Measurements from ENCODE around the gene FAF1.

The FAF1 gene

DNA sequence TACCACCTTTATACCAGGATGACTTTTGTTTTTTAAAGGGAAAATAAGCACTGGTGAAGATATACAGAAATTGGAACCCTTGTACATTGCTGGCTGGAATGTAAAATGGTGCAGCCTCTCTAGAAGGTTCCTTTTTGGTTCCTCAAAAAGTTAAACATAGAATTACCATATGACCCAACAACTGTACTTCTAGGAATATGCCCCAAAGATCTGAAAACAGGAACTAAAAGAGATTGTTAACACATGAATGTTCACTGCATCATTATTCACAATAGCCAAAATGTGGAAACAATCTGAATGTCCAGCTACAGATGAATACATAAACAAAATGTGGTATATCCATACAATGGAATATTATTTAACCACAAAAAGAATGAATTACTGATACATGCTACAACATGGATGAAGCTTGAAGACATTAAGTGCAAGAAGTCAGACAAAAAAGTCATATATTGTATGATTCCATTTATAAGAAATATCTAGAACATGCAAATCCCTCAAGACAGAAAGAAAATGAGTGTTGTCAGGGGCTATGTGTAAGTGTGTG is 452.0 kb downstream of the FAF1 start:
- in situ Hi-C loops (cut with HindIII; ENCODE audit: low sequenced_read_pairs), result no loop called here

DNA sequence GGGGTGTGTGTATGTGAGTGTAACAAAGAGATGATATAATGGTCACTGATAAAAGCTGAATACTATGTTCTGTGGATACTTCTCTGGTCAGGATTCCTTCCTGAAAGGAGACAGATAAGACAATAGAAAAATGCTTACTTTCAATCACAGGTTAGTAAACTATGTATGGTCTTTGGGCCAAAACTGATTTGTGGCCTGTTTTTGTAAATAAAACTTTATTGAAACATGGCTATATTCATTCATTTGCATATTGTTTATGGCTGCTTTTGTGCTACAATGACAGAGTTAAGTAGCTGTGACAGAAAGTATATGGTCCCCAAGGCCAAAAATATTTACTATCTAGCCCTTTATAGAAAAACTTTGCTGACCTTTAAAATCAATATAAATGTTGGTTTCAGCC is 454.6 kb downstream of the FAF1 start:
- in situ Hi-C loops (cut with HindIII; ENCODE audit: low sequenced_read_pairs), result no loop called here

GRCh38 chr1:50503515-50503914 is 456.6 kb downstream of the FAF1 start:
- in situ Hi-C loops (cut with HindIII; ENCODE audit: low sequenced_read_pairs), result no loop called here

DNA sequence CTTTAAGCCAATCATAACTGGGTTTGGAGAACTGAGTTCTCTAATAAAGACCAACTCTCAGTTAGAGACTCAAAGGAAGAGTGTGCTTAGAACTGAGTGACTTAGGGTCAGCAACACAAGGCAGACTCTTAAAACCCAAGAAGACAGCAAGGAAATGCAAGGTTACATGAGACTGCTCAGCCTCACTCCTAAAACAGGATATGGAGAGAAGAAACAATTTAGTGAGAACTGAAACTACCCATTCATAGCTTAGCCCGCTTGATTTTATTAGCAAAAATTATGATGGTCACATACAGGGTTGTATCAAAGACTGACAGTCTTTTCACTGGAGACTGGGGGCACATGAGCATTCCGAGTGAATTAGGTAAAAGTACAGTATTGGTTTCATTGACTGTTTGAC is 457.9 kb downstream of the FAF1 start:
- in situ Hi-C loops (cut with HindIII; ENCODE audit: low sequenced_read_pairs), result no loop called here

GRCh38 chr1:50497007-50497406 is 463.1 kb downstream of the FAF1 start:
- in situ Hi-C loops (cut with HindIII; ENCODE audit: low sequenced_read_pairs), result no loop called here

GRCh38 chr1:50493710-50494109 is 466.4 kb downstream of the FAF1 start:
- in situ Hi-C loops (cut with HindIII; ENCODE audit: low sequenced_read_pairs), result no loop called here

GRCh38 chr1:50492142-50492541 is 467.9 kb downstream of the FAF1 start:
- in situ Hi-C loops (cut with HindIII; ENCODE audit: low sequenced_read_pairs), result no loop called here

- in situ Hi-C loops (cut with HindIII; ENCODE audit: low sequenced_read_pairs), result no loop called here
Measured at GRCh38 chr1:50491142-50491541, 468.9 kb downstream of the FAF1 start.

DNA sequence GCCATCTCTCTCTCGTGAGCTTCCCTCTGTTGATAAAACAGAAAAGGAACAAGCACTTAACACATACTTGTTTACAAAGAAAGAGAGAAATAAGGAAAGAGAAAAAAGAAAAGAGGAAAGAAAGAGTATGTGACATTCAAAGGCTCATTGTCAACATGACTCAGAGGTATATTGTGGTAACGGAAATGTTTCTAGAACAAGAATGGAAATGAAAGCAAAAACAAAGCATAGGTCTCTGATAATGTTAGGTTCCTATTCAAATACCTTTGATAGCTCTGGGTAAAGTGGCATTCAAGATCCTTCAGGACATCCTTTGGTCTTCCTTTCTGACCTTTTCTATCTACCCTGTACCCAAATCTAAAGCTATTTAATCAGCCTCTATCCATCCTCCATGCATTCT is 469.4 kb downstream of the FAF1 start:
- in situ Hi-C loops (cut with HindIII; ENCODE audit: low sequenced_read_pairs), result no loop called here

GRCh38 chr1:50488876-50489275 is 471.2 kb downstream of the FAF1 start:
- in situ Hi-C loops (cut with HindIII; ENCODE audit: low sequenced_read_pairs), result no loop called here

DNA sequence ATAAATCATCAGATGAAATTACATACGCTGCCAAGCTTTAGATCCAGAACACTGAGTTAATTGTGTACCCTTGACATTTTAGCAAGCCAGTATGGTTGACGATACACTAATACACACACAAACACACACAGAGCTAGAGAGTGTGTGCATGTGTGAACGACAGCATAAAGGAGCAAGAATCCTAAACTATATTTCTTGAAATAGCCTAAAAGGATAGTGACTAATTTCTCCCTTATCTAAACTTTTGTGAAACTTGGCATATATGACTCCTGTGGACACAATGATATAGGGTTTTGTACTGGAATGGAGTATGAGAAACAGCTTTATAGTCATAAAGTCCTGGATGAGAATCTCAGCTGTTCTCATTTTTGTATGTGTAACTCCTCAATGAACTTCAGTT is 471.7 kb downstream of the FAF1 start:
- in situ Hi-C loops (cut with HindIII; ENCODE audit: low sequenced_read_pairs), result no loop called here

- in situ Hi-C loops (cut with HindIII; ENCODE audit: low sequenced_read_pairs), result no loop called here
Measured at GRCh38 chr1:50487725-50488124, 472.3 kb downstream of the FAF1 start.

DNA sequence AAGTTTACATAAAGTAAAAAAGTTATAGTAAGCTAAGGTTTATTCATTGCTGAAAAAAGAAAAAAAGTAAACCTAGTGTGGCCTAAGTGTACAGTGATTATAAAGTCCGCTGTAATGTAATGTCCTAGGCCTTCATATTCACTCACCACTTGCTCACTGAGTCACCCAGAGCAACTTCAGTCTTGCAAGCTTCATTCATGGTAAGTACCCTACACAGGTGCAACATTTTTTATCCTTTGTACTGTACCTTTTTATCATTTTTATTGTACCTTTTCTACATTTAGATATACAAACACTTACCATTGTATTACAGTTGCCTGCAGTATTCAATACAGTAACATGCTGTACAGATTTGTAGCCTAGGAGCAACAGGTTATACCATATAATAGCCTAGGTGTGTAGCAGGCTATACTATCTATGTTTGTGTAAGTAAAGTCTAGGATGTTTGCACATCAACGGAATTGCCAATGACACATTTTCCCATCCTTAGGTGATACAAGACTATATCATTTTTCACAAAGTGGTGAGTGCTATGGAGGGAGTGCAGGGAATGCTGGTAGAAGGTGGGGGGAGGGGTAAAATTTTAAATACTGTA is 478.8 kb downstream of the FAF1 start:
- in situ Hi-C loops (cut with HindIII; ENCODE audit: low sequenced_read_pairs), result no loop called here

DNA sequence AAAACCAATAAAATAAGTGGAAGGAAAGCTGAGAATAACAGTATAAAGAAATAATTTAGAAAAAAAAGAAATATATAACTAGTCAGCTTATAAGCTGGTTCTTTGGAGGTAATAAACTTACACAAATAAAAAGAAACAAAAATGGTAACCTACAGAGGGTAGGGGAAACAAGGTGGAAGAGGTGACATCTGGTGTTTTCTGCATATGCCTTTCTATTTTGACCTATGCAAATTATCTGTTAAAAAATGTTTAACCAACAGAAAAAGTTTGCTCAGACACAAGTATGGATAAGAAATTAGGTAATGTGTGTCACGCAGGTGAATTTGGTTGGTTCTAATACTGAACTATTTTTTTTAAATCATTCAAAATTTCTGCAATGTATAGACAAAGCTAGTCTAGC is 483.3 kb downstream of the FAF1 start:
- in situ Hi-C loops (cut with HindIII; ENCODE audit: low sequenced_read_pairs), result no loop called here

DNA sequence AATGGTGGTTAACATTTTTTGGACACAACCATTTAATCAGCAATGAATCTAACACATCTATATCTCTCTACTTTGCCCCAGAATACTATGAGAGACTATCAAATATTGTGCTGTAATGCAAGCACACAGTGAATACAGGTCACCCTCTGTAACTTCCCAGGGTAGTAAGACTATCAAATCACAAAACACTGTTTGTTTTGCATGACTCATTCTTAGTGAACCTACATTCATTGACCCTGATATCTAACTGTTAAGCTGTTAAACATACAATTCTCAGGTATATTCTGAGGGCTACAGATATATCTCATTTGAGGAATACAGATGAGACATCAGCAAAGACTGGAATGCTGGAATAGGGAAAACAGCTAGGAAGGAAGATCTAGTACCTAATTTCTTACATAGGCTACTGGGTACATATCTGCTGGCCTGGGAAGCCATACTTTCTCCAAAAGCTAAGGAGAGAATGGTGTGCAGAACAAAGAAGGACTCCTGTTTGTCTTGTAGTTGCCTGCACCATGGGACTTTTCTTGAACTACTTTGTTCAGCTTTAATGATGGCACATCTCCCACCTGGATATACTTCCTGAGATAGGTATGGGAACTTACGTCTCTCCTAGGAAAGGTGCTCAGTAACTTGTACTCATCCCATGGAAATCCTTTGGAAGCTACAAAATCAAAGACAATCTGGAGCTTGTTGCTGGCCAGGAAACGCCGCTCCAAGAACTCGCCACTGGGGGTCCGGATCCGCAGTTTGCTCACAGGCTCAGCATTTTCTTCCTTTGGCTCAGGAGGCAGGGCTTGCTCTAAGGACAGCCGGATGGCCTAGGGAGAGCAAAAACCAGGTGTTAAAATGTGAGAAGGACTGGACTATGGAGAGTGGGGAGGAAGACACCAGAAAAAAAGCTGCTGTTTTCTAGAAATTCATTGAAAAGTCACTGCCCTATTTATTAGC is 484.9 kb downstream of the FAF1 start:
- in situ Hi-C loops (cut with HindIII; ENCODE audit: low sequenced_read_pairs), result no loop called here

DNA sequence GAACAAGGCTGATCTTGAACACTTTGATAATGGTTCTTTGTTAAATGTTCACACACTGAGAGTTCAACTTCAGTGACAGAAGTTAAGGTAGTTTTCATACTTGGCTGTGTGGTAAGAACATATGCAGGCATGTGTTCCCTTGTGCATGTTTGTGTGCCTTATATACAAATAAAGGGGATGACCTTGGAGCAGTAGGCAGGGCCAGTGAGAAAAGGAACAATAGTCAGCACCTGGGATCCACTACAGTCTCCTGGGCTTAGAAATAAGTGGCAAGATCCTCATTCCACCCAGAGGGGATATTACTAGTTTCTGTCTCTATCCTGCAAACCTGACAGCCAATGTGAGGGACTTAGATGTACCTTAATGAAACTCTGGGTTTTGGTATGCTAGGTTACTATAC is 486.6 kb downstream of the FAF1 start:
- in situ Hi-C loops (cut with HindIII; ENCODE audit: low sequenced_read_pairs), result no loop called here

GRCh38 chr1:50471967-50472366 is 488.1 kb downstream of the FAF1 start:
- in situ Hi-C loops (cut with HindIII; ENCODE audit: low sequenced_read_pairs), result no loop called here

GRCh38 chr1:50462964-50463363 is 497.1 kb downstream of the FAF1 start:
- in situ Hi-C loops (cut with HindIII; ENCODE audit: low sequenced_read_pairs), result no loop called here

GRCh38 chr1:50458507-50458906 is 501.6 kb downstream of the FAF1 start:
- in situ Hi-C loops (cut with HindIII; ENCODE audit: low sequenced_read_pairs), result no loop called here

- in situ Hi-C loops (cut with HindIII; ENCODE audit: low sequenced_read_pairs), result no loop called here
Measured at GRCh38 chr1:50454911-50455310, 505.2 kb downstream of the FAF1 start.

DNA sequence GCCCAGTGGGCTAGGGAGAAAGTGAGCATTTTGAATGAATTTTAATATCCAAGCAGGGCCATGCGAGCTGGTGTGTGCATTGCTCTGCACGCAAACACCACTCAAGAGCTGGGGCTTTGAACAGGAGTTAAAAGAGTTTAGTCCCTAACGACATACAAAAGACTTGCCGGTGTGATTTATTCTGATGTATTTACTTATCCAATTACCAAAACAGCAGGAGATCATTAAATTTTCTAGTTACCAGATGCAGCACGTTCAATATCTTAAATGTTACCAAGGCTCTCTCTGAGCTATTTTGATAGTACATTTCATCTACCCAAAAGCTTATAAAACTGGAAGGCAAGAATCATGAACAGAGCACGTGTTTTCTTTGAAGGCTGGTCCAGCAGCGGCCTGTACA is 506.8 kb downstream of the FAF1 start:
- in situ Hi-C loops (cut with HindIII; ENCODE audit: low sequenced_read_pairs), result no loop called here

- in situ Hi-C loops (cut with HindIII; ENCODE audit: low sequenced_read_pairs), result no loop called here
Measured at GRCh38 chr1:50452700-50453099, 507.4 kb downstream of the FAF1 start.
